NCI-H2029 (cell line): ENCODE results near the gene POLD2.

Experiments used
- DNase-seq: peaks from one replicate; lab custom pipeline; 2025; lab: John Stamatoyannopoulos, UW

The POLD2 gene

DNA sequence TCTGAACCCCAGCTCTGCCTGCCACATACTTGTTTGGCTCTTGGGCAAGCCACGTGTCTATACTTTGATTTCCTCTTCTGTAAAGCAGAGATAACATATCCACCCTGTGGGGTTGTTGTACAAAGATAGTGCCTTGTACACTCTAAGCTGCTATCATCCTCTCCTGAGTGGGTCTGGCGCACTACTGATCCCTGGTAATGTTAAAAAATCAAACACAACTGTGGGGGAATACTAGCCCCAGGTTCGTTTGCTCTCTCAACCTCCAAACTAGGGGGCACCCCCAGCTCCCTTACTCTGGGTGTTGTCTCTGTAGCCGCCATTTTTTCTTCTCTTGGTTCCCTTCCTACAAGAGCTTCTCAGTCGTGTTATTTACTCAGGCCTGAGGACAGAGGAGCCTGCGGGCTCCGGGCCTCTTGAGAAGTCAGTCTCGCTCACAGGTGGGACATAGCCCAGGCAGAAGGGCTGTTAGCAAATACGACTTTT is 42.0 kb downstream of the POLD2 start:
- DNase-seq = no peak

DNA sequence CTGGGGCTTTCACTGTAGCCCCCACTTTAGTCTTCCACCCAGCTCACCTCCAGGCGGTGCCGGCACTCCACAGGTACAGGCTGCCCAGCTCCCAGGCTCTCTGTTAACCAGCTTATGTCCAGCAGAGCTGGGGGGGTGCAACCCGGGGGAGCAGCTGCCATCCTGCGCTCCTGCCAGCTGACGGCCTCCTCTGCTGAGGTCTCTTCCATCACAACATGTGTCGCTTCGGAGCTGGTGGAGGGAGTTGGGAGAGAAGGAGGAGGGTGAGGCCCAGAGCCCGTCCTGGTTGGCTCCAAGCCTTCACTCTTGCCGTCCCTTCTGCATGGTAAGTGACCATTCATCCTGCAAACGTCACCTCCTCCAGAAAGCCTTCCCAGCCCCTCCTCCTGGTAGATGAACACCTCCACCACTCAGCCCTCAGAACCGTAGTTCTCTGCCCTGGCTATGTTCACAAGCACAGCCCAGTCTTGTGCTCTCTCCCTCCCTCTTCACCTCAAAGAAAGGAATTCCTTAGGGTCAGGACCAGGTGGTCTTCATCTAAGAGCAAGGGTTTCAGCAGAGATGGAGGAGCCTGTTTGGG is 42.6 kb downstream of the POLD2 start:
- DNase-seq = no peak

DNA sequence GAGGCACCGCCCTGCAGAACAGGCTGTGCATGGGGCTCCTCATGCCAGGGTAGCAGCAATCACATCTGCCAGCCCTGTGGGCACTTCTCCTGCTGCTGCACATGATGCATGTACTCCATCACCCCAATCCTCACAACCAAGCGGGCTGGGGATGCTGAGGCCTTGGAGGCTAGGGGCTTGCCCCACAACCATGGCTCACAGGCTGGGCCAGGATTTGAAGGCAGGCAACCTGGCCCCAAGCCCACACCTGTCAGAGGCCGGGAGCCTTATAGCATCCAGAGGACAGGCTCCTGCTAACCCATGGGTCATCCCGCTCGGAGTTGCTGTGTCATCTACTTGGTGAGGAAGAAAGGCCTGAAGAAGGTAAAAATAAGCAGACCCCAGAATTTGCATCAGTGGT is 43.2 kb downstream of the POLD2 start:
- no peak for DNase-seq

DNA sequence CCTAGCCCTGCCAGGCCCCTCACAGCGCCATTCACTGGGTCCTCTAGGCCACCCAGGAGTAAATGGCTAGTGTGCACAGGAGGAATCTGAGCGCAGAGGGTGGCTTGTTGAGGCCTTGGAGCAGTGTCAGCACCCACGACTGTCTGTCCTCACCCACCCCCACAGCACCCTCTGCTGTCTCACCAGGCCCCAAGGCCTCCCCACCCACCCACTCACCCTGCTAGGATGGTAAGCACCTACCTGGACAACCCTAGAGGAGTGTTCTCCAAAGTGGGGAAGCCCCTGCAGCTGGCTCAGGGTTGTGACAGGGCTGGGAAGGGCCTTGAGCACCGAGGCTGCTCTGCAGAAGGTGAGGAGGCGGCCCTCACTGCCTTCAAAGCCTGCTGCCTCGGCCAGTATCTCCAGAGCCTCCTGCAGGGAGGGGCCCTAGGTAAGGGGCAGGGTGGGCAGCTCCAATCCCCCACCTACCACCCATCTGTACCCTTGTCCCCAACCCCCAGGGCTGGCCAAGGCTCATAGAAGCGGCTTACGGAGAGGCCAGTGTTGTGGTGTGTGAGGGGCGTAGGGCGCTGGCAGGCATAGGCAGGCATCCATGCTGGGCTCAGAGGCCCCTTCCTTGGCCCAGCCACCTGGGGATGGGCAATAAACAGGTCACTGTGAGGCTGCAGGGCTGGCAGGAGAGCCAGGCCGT is 43.9 kb downstream of the POLD2 start:
- DNase-seq = no peak

DNA sequence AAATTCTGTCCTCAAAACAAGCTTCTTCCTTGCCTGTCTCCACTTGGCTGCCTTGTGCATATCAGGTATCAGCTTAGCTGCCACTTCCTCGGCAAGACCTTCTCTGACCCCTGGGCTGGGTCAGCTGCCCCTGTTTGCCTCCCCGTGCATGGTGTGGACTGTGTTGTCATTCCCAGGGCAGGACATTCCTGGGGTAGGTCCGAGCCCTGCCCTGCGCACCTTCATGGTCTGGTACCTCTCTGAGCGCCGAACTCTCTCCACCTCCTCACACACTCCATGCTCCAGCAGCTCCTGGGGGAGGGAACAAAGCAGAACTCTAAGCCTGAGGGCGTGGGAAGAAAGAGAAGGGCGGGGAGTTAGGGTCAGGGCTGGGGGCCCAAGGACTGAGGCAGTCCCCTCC is 44.8 kb downstream of the POLD2 start:
- no peak for DNase-seq

DNA sequence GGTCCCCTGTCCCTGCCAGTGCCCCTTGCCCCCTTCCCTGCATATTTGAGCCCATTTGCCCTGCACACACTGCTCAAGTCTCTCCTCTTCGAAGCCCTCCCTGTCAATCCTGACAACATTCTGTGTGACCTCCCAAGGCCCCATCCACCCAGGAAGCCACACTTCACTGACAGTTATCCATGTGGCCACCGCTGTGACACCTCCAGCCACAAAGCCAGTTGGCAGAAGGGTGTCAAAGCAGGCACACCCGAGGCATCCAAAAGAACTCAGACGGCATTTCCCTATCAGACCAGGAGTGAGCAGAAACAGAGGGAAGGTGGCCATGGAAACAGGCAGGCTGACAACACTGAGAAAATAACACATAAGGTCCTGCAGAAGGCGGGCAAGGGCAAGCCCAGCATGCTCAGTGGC is 45.7 kb downstream of the POLD2 start:
- DNase-seq = no peak

DNA sequence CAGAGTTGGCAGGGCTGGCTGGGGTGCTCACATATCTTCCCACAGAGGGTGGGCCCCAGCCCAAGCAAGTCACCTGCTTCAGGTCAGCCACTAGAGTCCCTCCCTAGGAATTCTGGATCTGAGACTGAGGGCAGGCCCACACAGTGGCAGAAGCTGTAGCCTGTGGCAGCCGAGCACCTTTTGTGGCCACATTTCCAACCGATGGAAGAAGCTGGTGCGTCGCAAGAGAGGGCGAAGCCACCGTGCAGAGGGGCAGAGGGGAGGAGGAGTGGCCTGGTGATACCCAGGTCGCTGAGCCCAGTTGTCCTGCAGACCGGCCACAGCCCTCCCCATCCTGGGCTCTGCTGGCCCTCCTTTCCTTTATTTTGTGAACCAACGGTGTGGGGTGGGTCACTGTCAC is 46.3 kb downstream of the POLD2 start:
- DNase-seq = no peak

DNA sequence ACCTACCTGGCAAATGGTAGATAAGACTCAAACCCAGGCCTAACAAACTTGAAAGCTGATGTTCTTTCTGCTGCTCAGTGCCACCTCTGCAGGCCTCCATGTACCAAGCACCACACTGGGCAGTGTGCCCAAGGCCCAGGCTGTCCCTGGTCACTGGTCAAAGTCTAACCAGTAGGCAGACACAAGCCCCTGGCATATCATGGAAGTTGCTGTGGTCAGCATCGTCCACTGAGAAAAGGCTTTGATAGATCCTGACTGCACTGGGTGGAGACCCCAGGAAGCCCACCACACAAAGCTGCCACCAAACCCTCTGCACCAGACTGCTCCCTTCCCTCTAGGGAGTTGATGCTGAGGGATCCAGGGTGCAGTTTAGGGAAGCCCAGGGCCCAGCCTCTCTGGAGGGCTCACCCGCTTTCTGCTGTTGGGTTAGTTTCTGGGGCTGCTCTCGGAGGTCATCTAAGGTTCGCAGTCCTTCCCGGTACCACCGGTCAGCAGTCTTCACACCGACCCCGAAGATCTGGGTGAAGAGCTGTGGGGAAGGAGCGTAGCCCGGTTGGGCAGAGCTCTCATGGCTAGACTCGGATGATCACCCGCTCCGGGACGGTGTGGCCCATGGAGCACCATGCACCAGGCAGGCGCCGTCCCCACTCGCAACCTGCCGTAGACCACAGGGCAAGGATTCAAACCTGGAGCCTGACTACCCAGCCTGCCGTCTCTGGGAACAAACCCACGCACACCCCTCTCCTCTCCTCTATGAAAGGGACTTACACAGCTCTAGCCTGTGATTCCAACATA is 47.0 kb downstream of the POLD2 start:
- no peak for DNase-seq

DNA sequence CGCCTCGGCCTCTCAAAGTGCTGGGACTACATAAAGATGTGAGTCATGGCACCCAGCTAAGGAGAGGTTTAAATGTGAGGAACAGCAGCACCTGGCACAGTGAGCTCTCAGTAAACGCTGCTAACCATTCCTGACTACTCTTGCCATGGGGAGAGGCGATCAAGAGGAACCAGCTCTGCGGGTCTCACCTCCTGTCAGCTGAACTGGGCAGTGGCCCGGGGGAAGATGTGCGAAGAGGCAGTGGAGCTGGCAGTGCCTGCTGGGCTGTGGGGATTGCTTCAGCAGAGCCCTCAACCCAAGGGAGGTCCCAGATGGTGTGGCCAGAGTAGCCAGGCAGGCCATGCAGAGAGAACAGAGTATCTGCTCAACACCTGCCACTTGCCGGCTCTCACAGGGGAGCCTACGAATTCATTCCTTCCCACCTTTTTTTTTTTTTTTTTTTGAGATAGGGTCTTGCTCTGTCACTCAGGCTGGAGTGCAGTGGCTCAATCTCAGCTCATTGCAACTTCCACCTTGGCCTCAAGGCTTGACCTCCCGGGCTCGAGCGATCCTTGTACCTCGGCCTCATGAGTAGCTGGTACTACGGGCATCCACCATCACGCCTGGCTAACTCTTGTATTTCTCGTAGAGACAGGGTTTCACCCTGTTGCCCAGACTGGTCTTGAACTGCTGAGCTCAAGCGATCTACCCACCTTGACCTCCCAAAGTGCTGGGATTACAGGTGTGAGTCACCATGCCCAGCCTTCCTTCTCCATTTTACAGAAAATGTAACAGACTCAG is 47.9 kb downstream of the POLD2 start:
- DNase-seq = no peak

DNA sequence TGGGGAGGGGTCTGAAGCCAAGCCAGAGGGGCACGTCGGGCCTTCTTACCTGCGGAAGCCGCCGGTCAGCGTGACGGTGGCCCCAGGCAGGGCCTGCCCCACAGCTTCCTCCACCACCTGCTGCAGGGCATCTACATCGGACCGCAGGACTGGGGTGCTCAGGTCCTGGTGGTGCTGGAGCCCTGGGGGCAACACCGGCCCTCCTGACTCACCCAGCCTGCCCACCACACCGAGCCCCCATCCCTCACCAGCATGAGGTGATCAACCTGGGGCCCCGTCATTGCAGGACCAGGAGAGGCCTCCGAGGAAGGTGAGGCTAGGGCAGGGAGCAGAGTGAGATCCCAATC is 49.0 kb downstream of the POLD2 start:
- no peak for DNase-seq

DNA sequence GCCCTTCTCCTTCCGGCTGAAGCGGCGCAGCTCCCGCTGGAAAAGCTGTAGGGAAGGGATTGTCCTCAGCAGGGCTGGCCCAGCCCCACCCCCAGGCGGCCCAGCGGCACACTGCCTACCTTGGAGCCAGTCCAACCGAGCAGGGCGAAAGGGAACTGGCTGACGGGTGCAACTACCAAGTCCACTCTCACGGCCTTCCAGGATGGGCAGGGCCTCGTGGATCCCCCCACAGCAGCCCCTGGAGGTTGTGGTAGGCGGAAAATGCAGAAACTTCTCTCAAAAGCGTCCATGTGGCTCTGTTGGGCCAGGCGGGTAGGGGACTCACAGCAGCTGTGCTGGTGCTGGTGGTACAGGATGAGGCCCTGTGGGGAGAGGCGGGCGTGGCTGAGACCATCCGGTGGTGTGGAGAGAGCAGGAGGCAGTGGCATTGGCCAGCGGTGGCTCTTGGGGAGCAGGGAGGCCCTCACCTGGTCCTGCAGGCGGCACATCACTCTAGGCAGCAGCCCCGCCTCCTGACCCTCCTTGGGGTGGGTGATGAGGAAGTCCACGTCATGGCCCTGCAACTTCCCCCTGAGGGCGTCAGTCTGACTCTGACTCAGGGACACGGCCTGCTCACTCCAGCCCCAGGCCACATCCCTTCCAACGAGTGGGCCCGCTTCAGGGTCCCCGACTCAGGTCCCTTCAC is 49.5 kb downstream of the POLD2 start:
- DNase-seq = no peak

DNA sequence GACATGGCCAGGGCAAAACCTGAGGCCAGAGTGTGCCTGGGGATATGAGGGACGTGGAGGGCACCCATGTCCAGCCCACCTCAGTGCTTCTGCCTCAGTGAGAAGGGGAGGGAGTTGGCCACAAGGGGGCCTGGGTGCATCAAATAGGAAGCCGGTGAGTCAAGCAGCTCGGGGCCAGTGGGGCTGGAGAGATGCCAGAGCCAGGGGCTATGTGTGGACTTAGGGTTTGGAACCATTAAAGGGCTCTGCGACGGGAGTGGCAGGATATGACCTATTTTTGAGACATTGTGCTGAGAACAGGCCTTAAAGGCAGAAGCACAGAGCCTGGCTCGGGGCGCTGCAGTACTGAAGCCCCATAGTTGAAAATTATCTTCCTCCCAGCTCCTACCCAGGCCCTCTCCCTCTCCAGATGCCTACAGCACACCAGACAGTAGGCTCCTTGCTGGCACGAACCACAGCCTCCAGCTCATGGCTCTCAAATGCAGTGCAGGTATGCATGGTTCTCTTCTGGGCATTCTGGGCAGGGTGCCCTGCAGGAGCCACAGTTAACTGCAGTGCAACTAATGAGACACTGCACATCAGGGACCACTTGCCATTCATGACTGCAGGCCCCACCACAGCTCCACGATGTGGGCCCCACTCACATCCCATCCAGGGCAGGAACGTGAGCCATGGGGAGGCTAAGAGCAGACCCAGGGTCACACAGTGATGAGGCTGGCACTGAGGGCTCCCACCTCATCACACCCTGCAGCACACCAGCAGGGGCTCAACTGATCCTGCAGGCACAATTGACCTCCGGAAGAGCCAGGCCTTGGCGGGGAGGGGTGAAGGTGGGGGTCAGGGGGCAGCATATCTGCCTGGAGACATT is 50.8 kb downstream of the POLD2 start:
- DNase-seq = peak; percentile 48

DNA sequence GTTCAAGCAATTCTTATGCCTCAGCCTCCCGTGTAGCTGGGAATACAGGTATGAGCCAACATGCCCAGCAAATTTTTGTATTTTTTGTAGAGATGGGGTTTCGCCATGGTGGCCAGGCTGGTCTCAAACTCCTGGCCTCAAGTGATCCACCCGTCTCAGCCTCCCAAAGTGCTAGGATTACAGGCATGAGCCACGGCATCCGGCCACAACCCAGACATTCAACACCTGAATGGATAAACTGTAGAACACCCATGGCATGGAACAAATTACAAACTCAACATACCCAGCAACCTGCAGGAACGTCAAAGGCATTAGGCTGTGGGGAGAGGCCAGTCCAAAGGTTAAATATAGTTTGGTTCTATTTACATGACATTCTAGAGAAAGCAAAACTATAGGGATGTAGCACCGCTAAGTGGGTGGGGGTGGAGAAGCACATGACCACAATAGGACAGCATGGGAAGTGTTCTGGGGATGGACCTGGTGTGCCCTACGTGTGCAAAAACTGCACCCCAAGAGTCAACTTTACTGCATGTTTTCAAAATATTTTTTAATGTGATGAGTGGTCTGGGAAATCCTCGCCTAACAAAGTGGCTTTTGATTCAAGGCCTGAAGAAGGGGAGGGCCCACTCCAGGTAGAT is 51.5 kb downstream of the POLD2 start:
- DNase-seq = no peak

DNA sequence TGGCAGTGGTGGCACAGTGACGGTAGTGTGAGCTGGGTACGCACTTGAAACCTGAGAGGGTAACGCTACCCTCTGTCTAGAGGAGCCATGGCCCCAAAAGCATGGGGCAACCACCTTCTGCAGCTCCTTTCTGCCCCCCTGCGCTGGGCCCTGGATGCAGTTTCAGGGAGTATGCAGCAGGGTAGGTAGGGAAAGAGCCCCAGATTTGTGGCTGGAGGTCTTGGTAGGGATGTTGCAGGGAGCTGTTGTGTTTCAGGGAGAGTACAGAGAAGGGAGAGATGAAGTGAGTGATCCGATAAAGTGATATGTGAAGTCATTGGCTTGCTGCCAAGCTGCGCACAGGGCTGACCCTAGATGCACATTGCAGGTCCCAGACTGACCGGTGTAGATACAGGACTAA is 55.3 kb downstream of the POLD2 start:
- DNase-seq = peak; percentile 32

DNA sequence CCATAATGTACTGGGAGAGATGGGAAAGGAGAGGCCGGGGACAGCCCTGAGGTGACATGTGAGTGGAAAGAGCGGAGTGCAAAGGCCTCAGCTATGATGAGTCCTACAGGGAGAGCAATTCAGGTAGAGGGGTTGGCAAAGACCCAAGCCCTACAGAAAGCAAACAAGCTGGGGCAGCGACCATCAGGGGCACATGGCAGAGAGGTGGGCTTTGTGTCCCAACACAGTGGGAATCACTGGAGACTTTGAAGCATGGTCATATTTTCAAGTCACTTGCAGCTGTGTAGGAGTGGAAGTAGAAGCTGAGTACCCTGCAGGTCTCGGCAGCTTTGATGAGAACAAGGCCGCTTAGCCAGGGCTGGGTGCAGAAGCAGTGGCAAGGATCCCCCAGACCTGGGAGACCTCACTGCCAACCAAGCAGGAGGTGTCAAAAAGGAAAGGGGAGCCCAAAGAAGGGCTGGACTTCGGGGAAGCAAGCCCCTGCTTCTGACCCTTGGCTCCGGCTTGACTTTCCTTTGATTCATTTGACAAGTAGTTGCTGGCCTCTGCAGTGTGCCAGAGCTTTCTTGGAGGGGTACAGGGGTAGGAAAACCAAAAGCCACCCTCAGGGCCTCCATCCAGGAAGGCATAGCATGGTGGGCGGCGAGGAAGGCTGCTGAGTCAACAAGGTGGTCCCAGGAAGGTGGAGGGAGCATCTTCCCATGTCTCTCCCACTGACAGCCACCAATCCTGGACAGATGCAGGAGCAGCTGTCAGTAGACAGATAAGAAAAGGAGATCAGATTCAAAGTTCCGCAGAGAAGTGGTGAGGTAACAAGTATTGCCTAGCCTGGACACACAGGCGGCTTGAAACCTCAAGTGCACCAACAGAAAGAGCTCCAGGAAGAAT is 56.0 kb downstream of the POLD2 start:
- DNase-seq = no peak

DNA sequence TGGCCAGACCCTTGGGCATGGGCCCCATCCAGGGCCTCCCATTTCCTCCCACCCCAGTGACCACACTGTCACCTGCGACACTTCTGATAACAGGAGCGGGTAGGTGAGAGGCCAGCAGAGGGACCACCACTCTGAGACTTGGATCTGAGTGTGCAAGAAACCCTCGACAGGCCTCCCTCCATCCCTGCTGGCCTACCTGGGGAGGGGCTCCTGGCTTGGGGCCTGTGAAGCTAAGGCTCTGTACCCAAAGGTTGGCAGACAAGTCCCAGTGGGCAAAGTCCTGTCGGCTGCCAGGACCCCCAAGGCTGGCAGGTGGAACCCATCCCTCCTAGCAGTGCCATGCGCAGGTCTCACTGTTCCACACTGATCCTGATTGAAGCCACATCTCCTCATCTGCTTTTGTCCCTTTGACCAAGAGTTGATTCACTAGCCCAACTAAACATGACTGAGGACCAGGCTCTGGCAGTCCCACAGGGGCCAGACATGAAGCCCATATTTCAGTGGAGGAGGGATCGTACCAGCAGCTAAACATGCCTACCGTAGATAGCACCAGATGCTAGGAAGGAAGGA is 56.8 kb downstream of the POLD2 start:
- no peak for DNase-seq

DNA sequence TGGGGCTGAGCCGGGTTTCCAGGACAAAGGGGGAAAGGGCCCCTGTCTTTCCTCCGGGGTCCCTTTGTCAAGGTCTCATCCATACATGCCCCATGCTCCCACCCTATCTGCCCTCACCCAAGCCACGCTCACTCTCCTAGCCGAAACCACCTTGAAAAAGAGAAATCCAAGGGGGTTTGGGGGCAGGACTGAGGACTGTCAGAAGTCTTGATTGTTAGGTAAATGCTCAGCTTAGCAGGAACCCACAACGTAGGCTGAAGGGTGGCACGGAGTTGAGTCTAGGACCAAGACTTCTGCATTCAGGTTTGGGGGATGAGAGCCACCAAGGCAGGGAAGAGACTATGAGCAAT is 57.3 kb downstream of the POLD2 start:
- no peak for DNase-seq

DNA sequence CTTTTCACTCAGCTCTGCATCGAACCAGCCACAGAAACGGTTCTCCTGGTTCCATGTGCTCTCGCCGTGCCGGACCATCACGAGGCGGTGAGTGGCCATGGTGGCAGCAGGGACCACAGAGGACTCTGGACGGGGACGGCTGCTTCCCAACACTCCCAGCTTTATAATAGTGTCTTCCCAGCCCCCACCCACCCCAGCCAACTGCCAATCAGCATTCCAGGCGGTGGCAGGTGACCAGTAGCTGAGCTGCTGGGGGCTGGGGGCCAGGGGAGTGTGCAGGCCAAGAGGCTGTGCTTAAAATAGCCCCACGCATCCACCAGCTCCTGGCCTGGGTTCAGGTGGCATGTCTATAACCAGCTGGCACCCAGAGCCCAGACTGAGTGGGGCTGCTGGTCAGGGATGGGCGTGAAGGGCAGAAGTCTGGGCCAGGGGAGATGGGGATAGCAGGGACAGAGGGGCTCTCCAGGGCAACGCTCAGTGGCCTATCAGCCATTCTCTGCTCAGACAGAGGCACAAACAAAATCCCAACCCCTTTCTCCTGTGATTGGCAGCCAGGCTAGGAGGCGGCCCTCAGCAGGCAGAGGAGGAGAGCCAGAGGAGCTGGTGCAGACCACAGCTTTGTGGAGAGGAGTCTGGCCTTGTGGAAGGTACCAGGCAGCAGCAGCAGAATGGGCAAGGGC is 57.8 kb downstream of the POLD2 start, which contains the start of gene PGAM2:
PGAM2 (minus strand) TSS at position 137 of the 680 bp plus-strand sequence; CDS start at position 99, 38 bp downstream.
- DNase-seq = peak; percentile 21
